Glutamatergic neuron (in vitro differentiated cells): ENCODE results near the gene SLC12A8. TPM values are rescaled to one million over a fixed set of nuclear protein-coding genes. Genes with fewer than 3 reads are reported as not detected.

Experiments
- DNase-seq: peaks from one replicate; pipeline ENCODE4 v3.0.0; 2022
- H3K27ac Mint-ChIP-seq: one replicate; pipeline ENCODE4 v1.8.0; 2020; ENCODE audit warnings: mild to moderate bottlenecking, mixed read lengths, inconsistent platforms; ENCODE audit not compliant: unreplicated experiment
- H3K27me3 Mint-ChIP-seq: one replicate; pipeline ENCODE4 v1.8.0; 2020; ENCODE audit warnings: mild to moderate bottlenecking, moderate library complexity, mixed read lengths, inconsistent platforms; ENCODE audit not compliant: unreplicated experiment
- H3K36me3 Mint-ChIP-seq: one replicate; pipeline ENCODE4 v1.8.0; 2020; ENCODE audit warnings: mild to moderate bottlenecking, mixed read lengths, inconsistent platforms; ENCODE audit not compliant: unreplicated experiment
- H3K4me1 Mint-ChIP-seq: one replicate; pipeline ENCODE4 v1.8.0; 2020; ENCODE audit warnings: mild to moderate bottlenecking, low read depth, mixed read lengths, inconsistent platforms; ENCODE audit not compliant: unreplicated experiment
- H3K4me3 Mint-ChIP-seq: one replicate; pipeline ENCODE4 v1.8.0; 2020; ENCODE audit warnings: mild to moderate bottlenecking, mixed read lengths, inconsistent platforms; ENCODE audit not compliant: unreplicated experiment
- H3K9me3 Mint-ChIP-seq: one replicate; pipeline ENCODE4 v1.8.0; 2020; ENCODE audit warnings: mild to moderate bottlenecking, moderate library complexity, mixed read lengths, inconsistent platforms; ENCODE audit not compliant: unreplicated experiment
- long read RNA-seq: library from polyadenylated mRNA; unstranded; transcript quantifications from one replicate; pipeline ENCODE4 v2.0.0, GENCODE V29; 2020; ENCODE audit not compliant: unreplicated experiment
- total RNA-seq: library from RNA; stranded (reverse); fragmentation: NEBNext Ultra II Directional; extraction: Animal tissue kit (Norgen Biotek cat#: 25700); gene quantifications from one replicate; pipeline ENCODE4 v1.2.1, GENCODE V29; 2021; ENCODE audit not compliant: unreplicated experiment
- TF ChIP-seq, protein P1 (sequence below): fragments of 200-600 bp; sonication (generic); IDR thresholded peaks from one replicate; pipeline ENCODE4 v1.5.0; 2021; ENCODE audit not compliant: partially characterized antibody, unreplicated experiment

The SLC12A8 gene, protein sequence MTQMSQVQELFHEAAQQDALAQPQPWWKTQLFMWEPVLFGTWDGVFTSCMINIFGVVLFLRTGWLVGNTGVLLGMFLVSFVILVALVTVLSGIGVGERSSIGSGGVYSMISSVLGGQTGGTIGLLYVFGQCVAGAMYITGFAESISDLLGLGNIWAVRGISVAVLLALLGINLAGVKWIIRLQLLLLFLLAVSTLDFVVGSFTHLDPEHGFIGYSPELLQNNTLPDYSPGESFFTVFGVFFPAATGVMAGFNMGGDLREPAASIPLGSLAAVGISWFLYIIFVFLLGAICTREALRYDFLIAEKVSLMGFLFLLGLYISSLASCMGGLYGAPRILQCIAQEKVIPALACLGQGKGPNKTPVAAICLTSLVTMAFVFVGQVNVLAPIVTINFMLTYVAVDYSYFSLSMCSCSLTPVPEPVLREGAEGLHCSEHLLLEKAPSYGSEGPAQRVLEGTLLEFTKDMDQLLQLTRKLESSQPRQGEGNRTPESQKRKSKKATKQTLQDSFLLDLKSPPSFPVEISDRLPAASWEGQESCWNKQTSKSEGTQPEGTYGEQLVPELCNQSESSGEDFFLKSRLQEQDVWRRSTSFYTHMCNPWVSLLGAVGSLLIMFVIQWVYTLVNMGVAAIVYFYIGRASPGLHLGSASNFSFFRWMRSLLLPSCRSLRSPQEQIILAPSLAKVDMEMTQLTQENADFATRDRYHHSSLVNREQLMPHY
- 2.4 TPM for total RNA-seq
- long read RNA-seq = 0 reads

DNA sequence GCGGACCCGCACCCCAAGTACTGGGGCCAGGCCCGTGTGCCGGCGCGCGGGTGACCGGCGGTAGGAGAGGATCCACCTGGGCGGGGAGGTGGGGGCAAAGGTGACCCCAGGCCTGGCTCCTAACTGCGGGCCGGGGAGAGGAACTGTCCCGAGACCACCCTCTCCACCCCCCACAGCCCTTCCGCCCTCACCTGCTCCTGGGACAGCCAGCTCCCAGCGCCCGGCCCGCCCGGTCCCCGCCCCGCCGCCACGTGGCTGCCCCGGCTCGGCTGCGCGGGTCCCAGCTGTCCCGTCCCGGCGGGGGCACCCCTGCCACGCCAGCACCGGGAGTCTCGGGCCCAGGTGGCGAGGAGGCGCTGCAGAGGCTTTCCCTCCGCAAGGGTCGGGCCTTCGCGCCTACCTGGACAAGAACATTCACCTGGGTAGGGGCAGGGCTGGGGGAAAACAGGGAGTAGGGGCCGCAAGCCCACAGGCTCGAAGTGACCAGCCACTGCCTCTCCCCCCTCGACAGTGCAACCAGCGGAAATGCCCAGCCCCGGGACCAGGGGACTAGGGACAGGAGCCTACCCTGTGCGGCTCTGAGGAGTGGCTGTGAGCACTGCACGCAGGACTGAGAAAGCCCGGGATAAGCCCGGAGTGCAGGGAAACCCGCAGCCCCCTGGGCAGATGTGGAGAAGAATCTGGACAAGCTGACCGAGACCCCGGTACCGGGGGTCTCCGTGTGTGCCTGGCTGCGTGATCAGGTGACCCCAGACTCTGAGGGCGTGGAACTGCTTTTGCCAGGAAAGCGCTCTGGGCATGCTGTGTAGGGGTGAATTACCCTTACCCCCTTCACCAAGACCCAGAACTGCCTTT, at the start of gene SLC12A8:
TSS of gene SLC12A8 (minus strand) at position 240 of the 855 bp plus-strand sequence. CDS start 1,399 bp downstream, outside the sequence.
- Mint-ChIP-seq H3K27ac (no peak within 1 kb of the TSS), H3K36me3 (no peaks in the 10 kb centered on the region), H3K27me3 (peaks cover 6% of the 10 kb centered on the region), H3K4me1 (peaks cover 2% of the 10 kb centered on the region), H3K4me3 (peak within 1 kb of the TSS; percentile 74), H3K9me3 (no peaks in the 10 kb centered on the region)
- TF ChIP-seq, protein P1, sequence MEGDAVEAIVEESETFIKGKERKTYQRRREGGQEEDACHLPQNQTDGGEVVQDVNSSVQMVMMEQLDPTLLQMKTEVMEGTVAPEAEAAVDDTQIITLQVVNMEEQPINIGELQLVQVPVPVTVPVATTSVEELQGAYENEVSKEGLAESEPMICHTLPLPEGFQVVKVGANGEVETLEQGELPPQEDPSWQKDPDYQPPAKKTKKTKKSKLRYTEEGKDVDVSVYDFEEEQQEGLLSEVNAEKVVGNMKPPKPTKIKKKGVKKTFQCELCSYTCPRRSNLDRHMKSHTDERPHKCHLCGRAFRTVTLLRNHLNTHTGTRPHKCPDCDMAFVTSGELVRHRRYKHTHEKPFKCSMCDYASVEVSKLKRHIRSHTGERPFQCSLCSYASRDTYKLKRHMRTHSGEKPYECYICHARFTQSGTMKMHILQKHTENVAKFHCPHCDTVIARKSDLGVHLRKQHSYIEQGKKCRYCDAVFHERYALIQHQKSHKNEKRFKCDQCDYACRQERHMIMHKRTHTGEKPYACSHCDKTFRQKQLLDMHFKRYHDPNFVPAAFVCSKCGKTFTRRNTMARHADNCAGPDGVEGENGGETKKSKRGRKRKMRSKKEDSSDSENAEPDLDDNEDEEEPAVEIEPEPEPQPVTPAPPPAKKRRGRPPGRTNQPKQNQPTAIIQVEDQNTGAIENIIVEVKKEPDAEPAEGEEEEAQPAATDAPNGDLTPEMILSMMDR = no peak
- DNase-seq = no peak

DNA sequence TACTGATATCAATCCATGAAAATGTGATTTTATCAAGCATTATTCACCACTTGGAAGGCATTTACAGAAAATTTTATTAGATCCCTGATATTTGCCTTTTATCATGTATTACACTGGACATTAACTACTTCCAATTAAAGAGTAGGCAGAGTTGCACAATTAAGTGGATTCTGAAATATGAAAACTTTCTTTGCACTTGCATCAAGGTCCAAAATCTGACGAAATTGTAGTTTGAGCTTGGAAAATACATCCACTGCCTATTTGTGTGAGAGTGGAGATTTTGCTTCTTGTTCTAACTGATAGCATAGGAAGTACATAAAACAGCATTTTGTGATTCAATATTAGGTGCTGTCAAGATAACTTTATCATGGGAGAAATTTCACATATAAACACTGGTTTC, 49.6 kb upstream of the SLC12A8 start:
- DNase-seq = no peak
- Mint-ChIP-seq H3K36me3 (peaks cover under 1% of the 10 kb centered on the region), H3K27me3 (no peaks in the 10 kb centered on the region), H3K4me1 (peaks cover 7% of the 10 kb centered on the region), H3K27ac (no peak overlapping the region), H3K4me3 (no peak overlapping the region), H3K9me3 (peaks cover 5% of the 10 kb centered on the region)
- TF ChIP-seq, protein P1 = no peak

- Mint-ChIP-seq H3K9me3 (peaks cover 5% of the 10 kb centered on the region), H3K4me1 (peaks cover 7% of the 10 kb centered on the region), H3K36me3 (peaks cover 8% of the 10 kb centered on the region), H3K27ac (no peak overlapping the region), H3K4me3 (no peak overlapping the region), H3K27me3 (no peaks in the 10 kb centered on the region)
- TF ChIP-seq, protein P1 = no peak
- no peak for DNase-seq
These were observed 48.5 kb upstream of the SLC12A8 start for GRCh38 chr3:125261031-125261430.

- H3K9me3 Mint-ChIP-seq = peaks cover 5% of the 10 kb centered on the region
- no peaks in the 10 kb centered on the region for H3K27me3 Mint-ChIP-seq
- H3K4me3 Mint-ChIP-seq = no peak overlapping the region
- peaks cover 7% of the 10 kb centered on the region for H3K4me1 Mint-ChIP-seq
- no peak overlapping the region for H3K27ac Mint-ChIP-seq
- TF ChIP-seq, protein P1 = no peak
- no peak for DNase-seq
- peaks cover 8% of the 10 kb centered on the region for H3K36me3 Mint-ChIP-seq
These were observed 47.6 kb upstream of the SLC12A8 start for GRCh38 chr3:125260158-125260557.
